ENCODE results near the gene NBPF1.
A peak's percentile ranks its signal among the peaks of the same experiment; 100 is the strongest.
"Not testable (repeated sequence)": the region's sequence is repeated elsewhere in the genome, so short reads cannot be mapped to it uniquely, and the experiment has no call there.

Gene NBPF1

GRCh38 chr1:16613185-16614147 is at the start of gene NBPF1:
Gene NBPF1 (minus strand): TSS chr1:16613564.
- peak; percentile 99 for DNase-seq (ENCODE audit: low spot score)

GRCh38 chr1:16658234-16658633 is 44.9 kb upstream of the NBPF1 start:
- DNase-seq (ENCODE audit: low spot score) = not testable (repeated sequence)

- DNase-seq (ENCODE audit: low spot score) = not testable (repeated sequence)
Observed at GRCh38 chr1:16656981-16657683, 43.8 kb upstream of the NBPF1 start.

- DNase-seq (ENCODE audit: low spot score) = not testable (repeated sequence)
Observed at GRCh38 chr1:16656574-16656973, 43.2 kb upstream of the NBPF1 start.

GRCh38 chr1:16651560-16651959 is 38.2 kb upstream of the NBPF1 start:
- DNase-seq (ENCODE audit: low spot score) = not testable (repeated sequence)

GRCh38 chr1:16649960-16650359 is 36.6 kb upstream of the NBPF1 start:
- not testable (repeated sequence) for DNase-seq (ENCODE audit: low spot score)

- DNase-seq (ENCODE audit: low spot score) = peak; percentile 30
Observed at GRCh38 chr1:16649390-16649789, 36.0 kb upstream of the NBPF1 start.

GRCh38 chr1:16648756-16649155 is 35.4 kb upstream of the NBPF1 start:
- DNase-seq (ENCODE audit: low spot score) = not testable (repeated sequence)

GRCh38 chr1:16648250-16648649 is 34.9 kb upstream of the NBPF1 start:
- DNase-seq (ENCODE audit: low spot score) = peak; percentile 49

GRCh38 chr1:16647179-16648176 is 34.1 kb upstream of the NBPF1 start:
- DNase-seq (ENCODE audit: low spot score) = not testable (repeated sequence)

- DNase-seq (ENCODE audit: low spot score) = not testable (repeated sequence)
Observed at GRCh38 chr1:16646716-16647115, 33.4 kb upstream of the NBPF1 start.

GRCh38 chr1:16646061-16646664 is 32.8 kb upstream of the NBPF1 start:
- DNase-seq (ENCODE audit: low spot score) = peak; percentile 65

- DNase-seq (ENCODE audit: low spot score) = peak; percentile 68
Observed at GRCh38 chr1:16645271-16646060, 32.1 kb upstream of the NBPF1 start.

GRCh38 chr1:16644482-16645270 is 31.3 kb upstream of the NBPF1 start:
- peak; percentile 100 for DNase-seq (ENCODE audit: low spot score)

- DNase-seq (ENCODE audit: low spot score) = no peak
Observed at GRCh38 chr1:16644193-16644481, 30.8 kb upstream of the NBPF1 start.

GRCh38 chr1:16643476-16644192 is 30.3 kb upstream of the NBPF1 start:
- DNase-seq (ENCODE audit: low spot score) = peak; percentile 66

GRCh38 chr1:16643001-16643411 is 29.6 kb upstream of the NBPF1 start:
- DNase-seq (ENCODE audit: low spot score) = peak; percentile 60

- peak; percentile 54 for DNase-seq (ENCODE audit: low spot score)
Observed at GRCh38 chr1:16642025-16642966, 28.9 kb upstream of the NBPF1 start.
